Measurements from ENCODE around the gene KLRC4.
"Not testable (repeated sequence)": the region's sequence is repeated elsewhere in the genome, so short reads cannot be mapped to it uniquely, and the experiment has no call there.

Gene KLRC4, protein sequence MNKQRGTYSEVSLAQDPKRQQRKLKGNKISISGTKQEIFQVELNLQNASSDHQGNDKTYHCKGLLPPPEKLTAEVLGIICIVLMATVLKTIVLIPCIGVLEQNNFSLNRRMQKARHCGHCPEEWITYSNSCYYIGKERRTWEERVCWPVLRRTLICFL

DNA sequence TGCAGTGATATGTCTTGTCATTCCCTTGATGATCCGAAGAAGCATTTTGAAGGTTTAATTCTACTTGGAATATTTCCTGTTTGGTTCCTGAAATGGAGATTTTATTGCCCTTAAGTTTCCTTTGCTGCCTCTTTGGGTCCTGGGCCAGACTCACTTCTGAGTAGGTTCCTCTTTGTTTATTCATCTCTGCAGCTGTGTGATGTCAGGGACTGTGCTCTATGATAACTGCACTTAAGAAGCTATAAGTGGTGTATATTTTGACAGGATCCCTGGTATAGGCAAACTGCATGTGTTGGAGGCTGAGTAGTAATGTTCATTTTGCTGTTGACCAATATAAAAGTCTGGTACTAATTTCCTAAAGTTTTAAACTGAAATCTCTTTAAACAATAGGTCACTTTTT, at the start of gene KLRC4:
TSS of gene KLRC4 (minus strand) at position 366 of the 400 bp plus-strand sequence. CDS start at position 184, 182 bp downstream.
- DNase-seq = no peak

DNA sequence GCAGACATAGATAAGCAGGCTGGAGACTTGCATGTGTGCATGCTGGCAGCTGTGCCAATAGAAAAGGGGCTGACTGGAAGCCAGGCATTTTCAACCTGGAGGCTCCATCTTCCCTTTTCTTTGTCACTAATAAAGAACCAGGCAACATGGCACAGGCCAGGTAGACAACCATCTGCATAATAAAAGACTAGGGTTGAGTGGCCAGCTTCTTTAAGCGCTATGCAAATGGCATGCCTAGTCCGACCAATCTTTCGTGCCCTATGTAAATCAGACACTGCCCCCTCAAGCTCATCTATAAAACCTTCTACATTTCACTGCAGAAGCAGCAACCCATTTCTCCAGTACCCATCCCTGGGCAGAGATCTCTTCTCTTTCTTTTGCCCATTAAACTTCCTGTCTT, 48.2 kb upstream of the KLRC4 start:
- DNase-seq = no peak

DNA sequence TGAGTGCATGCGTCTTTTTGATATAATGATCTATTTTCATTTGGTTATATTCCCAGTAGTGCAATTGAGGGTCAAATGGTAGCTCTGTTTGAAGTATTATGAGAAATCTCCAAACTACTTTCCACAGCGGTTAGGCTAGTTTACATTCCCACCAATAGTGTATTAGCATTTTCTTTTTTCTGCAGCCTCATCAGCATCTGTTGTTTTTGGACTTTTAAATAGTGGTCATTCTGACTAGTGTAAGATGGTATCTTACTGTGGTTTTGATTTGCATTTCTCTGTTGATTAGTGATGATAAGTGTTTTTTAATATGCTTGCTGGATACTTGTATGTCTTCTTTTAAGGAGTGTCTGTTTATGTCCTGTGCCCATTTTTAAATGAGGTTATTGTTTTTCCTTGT, 47.3 kb upstream of the KLRC4 start:
- no peak for DNase-seq

DNA sequence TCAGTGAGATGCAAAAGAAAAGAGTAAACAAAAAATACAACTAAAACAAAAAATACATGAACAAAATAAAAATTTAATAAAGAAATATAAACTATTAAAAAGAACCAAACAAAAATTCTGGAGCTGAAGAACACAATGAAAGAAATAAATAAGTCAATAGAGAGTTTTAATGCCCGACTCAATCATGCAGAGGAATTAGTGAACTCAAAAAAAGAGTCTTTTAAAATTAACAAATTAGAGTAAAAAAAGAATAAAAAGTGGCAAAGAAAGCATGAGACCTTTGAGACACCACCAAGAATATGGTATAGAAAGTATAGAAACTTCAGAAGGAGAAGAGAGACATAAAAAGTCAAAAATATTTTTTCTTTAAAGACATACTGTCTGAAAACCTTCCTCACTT, 46.2 kb upstream of the KLRC4 start:
- no peak for DNase-seq

DNA sequence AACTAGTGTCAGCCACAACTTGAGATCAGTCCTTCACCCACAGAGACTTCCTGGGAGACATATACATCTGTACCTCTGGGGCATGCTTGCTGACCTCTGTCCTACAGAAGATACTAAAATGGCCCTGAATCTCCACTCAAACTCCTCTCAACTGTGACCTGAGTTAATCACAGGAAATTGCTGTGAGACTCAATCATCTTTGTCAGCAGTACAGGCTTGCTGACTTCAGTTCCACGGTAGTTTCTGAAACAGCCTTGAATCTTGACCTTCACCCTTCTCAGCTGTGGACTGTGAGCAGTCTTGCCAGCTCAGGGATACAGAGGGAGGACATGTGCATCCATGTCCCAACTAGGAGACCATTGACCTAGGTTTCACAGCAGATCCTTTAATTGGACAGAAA, 45.0 kb upstream of the KLRC4 start:
- DNase-seq = peak; percentile 24

DNA sequence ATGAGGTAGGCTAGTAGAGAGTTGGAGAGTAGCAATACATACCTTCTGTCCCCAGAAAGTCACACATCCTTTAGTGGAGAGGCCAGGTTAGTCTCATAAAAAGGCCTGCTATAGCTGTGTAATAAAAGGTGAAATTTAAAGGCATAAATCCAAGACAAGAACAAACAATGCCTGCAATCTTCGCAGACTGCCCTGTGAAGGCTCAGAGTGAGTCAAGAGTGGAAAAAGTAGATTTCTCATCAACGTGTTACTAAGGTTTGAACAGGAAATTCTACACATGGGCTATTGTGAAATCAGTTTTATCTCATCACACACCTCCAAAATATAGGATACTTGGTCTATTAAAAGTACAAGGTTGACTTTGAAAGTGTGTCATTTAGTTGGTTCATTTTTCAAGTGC, 43.6 kb upstream of the KLRC4 start, which contains the start of gene KLRC1:
TSS of gene KLRC1 (minus strand) at position 222 of the 400 bp plus-strand sequence. CDS start 2,221 bp downstream, outside the sequence.
- no peak for DNase-seq

DNA sequence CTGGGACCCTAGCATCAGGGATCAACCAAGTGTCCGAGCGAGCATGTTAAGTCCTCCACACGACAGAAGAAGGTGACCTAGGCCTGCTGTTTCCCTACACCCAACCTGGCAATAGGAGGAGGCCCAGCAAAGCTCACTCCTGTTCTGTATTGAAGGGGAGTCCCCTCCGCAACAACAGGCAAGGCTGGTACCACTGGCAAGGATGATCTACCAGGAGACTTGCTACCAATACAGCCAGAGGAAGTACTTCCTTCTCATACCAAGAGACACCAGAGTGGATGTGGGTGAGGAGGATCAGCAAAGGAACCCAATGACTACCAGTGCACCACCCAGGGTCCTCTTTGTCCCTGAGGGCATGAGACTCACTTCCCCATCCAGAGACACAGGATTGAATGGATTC, 38.7 kb upstream of the KLRC4 start:
- no peak for DNase-seq

DNA sequence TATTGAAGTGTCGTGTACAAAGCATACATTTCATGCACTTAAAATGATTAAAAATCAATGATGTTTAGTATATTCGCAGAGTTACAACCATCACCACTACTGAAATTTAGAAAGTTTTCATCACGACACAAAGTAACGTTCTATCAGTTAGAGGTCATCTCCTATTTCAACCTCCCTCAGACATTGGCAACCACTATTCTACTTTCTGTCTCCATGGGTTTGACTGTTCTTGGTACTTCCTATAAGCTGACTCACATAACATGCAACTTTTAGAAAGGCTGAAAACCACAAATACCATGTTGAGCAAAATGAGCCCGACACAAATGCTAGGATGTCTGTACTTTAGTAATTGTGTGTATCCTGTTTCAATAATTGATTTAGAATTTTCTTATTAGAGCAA, 36.5 kb upstream of the KLRC4 start:
- not testable (repeated sequence) for DNase-seq

DNA sequence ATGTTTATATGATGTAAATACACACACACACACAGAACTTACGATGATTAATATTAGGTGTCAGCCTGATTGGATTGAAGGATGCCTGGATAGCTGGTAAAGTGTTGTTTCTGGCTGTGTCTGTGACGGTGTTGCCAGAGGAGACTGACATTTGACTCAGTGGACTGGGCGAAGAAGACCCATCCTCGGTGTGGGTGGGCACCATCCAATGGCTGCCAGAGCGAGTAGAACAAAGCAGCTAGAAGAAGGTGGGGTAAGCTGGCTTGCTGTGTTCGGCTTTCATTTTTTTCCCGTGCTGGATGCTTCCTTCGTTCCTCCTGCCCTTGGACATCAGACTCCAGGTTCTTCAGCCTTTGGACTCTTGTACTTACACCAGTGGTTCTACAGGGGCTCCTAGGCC, 31.6 kb upstream of the KLRC4 start:
- DNase-seq = not testable (repeated sequence)

DNA sequence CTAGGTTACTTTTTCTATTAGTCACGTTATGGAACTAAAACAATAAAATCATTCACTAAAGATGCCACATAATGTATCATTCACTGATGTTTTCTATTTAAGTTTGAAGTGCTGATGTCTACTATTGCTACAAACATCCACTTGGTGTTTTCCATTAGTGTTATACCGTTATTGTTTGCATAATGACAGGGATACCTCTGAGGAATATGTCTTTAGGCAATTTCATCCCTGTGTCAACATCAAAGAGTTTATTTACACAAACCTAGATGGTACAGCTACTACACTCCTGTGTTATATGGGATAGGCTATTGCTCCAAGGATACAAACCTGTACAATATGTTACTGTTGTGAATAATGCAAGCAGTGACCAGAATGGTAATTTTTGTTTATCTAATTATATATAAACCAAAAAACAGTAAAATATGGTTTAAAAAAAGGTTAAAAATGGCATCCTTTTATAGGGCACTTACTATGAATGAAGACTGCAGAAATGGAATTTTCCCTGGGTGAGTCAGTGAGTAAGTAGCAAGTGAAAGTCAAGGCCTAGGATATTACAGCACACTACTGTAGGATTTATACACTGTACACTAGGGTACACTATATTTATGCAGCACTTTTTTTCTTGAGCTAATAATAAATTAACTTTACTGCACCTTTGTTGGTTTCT, 30.2 kb upstream of the KLRC4 start:
- not testable (repeated sequence) for DNase-seq

DNA sequence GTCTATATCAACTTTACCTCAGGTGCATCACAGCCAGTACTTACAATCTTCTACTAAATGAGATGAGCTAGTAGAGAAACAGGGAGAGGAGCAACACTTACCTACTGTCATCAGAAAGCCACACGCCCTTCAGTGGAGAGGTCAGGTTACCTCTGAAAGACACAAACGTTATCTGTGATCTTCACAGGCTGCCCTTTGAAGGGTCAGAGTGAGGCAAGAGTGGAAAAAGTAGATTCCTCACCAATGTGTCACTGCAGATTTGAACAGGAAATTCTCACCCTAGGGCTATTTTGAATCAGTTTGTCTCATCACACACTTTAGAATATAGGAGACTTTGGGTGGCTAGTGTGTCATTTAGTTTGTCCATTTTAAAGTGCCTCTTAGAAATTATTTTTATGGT, 28.0 kb upstream of the KLRC4 start:
- not testable (repeated sequence) for DNase-seq

DNA sequence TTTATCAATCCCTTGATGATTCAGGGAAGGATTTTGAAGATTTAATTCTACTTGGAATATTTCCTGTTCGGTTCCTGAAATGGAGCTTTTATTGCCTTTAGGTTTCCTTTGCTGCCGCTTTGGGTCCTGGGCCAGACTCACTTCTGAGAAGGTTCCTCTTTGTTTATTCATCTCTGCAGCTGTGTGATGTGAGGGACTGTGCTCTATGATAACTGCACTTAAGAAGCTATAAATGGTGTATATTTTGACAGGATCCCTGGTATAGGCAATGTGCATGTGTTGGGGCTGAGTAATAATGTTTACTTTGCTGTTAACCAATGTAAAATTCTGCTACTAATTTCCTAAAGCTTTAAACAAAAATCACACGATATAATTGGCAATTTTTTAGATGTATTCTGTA, 26.3 kb upstream of the KLRC4 start, which contains the start of gene KLRC2:
TSS of gene KLRC2 (minus strand) at position 195 of the 400 bp plus-strand sequence. CDS start at position 171, 24 bp downstream.
- DNase-seq = not testable (repeated sequence)

DNA sequence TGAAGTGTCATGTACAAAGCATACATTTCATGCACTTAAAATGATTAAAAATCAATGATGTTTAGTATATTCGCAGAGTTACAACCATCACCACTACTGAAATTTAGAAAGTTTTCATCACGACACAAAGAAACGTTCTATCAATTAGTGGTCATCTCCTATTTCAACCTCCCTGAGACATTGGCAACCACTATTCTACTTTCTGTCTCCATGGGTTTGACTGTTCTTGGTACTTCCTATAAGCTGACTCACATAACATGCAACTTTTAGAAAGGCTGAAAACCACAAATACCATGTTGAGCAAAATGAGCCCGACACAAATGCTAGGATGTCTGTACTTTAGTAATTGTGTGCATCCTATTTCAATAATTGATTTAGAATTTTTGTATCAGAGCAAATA, 21.1 kb upstream of the KLRC4 start:
- DNase-seq = not testable (repeated sequence)

DNA sequence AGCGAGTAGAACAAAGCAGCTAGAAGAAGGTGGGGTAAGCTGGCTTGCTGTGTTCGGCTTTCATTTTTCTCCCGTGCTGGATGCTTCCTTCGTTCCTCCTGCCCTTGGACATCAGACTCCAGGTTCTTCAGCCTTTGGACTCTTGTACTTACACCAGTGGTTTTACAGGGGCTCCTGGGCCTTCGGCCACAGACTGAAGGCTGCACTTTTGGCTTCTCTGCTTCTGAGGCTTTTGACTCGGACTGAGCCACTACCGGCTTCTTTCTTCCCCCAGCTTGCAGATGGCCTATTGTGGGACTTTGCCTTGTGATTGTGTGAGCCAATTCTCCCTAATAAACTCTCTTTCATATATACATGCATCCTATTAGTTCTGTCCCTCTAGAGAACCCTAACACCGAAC, 16.4 kb upstream of the KLRC4 start:
- not testable (repeated sequence) for DNase-seq

DNA sequence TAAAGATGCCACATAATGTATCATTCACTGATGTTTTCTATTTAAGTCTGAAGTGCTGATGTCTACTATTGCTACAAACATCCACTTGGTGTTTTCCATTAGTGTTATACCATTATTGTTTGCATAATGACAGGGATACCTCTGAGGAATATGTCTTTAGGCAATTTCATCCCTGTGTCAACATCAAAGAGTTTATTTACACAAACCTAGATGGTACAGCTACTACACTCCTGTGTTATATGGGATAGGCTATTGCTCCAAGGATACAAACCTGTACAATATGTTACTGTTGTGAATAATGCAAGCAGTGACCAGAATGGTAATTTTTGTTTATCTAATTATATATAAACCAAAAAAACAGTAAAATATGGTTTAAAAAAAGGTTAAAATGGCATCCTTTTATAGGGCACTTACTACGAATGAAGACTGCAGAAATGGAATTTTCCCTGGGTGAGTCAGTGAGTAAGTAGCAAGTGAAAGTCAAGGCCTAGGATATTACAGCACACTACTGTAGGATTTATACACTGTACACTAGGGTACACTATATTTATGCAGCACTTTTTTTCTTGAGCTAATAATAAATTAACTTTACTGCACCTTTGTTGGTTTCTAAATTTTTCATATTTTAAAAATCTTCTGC, 14.8 kb upstream of the KLRC4 start:
- not testable (repeated sequence) for DNase-seq

DNA sequence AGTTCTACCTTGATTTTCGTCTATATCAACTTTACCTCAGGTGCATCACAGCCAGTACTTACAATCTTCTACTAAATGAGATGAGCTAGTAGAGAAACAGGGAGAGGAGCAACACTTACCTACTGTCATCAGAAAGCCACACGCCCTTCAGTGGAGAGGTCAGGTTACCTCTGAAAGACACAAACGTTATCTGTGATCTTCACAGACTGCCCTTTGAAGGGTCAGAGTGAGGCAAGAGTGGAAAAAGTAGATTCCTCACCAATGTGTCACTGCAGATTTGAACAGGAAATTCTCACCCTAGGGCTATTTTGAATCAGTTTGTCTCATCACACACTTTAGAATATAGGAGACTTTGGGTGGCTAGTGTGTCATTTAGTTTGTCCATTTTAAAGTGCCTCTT, 12.6 kb upstream of the KLRC4 start:
- not testable (repeated sequence) for DNase-seq

DNA sequence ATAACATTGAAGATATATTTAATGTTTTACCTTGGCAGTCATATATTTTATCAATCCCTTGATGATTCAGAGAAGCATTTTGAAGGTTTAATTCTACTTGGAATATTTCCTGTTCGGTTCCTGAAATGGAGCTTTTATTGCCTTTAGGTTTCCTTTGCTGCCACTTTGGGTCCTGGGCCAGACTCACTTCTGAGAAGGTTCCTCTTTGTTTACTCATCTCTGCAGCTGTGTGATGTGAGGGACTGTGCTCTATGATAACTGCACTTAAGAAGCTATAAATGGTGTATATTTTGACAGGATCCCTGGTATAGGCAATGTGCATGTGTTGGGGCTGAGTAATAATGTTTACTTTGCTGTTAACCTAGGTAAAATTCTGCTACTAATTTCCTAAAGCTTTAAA, 10.8 kb upstream of the KLRC4 start, which contains the start of gene KLRC3:
TSS of gene KLRC3 (minus strand) at position 262 of the 400 bp plus-strand sequence. CDS start at position 217, 45 bp downstream.
- DNase-seq = not testable (repeated sequence)

DNA sequence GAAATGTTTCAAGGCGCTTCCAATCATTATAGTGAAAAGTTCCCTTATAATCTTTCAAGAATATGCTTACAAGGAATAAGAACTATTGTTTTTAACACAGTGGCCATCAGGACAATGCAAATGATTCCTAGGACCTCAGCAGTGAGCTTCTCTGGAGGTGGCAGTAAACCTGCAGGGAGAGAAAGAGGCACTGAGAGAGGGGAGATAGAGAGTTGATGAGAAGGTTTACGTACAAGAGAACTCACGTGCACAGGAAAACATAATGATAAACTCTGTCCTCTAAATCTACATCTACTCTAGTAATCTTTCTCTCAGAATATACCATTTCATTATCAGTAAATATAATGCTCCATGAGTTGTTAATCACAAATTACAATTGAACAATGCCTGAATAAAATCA, 715 bp downstream of the KLRC4 start:
- no peak for DNase-seq

DNA sequence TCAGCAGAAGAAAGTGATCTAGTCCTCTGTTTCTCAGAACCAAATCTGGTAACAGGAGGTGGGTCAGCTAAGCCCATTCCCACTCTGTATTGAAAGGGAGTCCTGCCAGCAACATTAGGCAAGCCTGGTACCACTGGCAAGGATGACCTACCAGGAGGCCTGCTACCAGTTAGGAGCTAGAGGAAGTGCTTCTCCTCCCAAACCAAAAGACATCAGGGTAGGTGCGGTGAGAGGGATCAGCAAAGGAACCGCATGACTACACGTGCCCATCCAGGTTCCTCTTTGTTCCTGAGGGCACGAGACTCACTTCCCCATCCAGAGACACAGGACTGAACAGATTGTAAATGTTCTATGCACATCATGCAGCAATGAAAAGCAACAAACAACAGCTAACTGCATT, 2.8 kb downstream of the KLRC4 start:
- DNase-seq = no peak

DNA sequence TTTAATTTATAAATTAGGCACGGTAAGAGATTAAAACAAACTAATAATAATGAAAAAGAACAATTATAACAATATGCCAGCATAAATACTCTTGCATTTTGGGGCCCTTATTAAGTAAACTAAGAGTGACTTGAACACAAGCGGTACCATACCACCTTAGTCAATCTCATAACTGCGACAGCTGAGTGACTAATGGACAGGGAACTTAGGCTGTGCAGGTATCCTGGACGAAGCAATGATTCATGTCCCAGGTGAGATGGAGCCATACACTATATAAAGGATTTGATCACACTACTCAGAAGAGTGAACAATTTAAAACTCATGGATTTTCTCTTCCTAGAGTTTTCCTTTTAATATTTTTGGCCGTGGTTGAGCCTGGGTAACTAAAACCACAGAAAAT, 4.3 kb downstream of the KLRC4 start:
- no peak for DNase-seq

DNA sequence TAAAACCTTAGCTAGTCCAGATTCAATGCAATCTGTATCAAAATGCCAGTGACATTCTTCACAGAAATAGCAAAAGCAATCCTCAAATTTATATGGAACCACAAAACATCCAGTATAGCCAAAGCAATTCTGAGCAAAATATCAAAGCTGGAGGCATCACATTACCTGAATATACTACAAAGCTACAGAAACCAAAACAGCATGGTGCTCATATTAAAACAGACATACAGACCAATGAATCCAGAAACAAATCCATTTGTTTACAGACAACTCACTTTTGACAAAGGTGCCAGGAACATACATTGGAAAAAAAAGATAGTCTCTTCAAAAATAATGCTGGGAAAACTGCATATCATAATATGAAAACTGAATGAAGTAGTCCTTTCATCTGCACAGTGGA, 4.8 kb downstream of the KLRC4 start:
- DNase-seq = no peak

DNA sequence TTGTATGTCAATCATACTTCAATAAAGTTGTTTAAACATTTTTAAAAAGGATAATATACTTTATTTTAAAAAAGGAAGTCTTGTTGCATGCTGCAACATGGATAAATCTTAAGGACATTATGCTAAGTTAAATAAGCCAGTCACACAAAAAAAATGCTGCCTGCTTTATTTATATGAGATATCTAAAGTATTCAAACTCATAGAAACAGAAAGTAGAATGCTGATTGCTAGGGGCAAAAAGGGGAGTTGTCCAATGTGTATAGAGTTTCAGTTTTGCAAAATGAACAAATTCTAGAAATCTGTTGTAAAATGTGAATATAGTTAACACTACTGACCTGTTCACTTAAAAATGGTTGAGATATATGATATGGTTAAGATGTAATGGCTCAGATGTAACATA, 8.7 kb downstream of the KLRC4 start:
- no peak for DNase-seq

DNA sequence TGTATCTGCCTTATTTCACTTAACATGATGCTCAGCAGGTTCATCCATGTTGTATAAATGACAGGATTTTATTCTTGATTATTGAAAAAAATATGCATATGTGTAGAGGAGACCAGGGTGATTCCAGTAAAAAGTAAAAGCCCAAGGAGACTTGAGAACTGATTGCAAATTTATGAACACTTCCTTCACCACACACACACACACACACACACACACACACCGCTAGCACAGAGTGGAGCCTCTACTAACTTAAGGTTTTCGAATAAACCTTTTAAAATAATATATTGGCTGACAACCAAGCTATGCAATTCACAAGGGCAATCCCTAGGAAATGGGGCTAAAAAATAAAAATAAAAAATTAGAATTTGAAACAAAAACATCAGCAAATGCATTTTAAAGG, 11.4 kb downstream of the KLRC4 start:
- DNase-seq = no peak

DNA sequence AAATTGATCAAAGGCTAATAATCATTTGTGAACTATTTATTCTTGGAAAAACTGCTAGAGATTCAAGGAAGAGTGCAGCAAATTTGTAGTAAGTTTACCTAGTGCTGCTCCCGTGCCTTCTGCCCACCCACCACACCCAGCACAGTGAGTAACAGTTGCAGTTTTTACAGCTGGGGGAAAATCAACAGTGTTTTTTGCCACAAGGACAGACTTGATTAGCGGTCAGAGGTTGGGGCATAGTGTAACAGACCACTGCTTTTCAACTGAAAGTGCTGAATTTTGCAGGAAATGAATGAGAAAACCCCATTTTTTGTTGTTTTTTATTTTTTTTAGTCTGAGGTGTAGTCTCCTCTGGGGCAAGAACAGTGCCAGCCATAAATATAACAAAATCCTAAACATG, 12.3 kb downstream of the KLRC4 start:
- no peak for DNase-seq
